AG04450 (cell line): Measurements from ENCODE around the gene TSHZ2. TPM values are rescaled to one million over a fixed set of nuclear protein-coding genes. Genes with fewer than 3 reads are reported as not detected.

ENCODE experiments used
- CTCF ChIA-PET: fragments of 300-600, 350-600 bp; formaldehyde crosslinking; extraction: SDS; loops from one replicate; lab custom pipeline; 2022; ENCODE audit warnings: antibody characterized with exemption, inconsistent platforms; lab: Charles Lee
- POLR2A ChIA-PET: fragments of 350-600 bp; formaldehyde crosslinking; extraction: SDS; loops from one replicate; lab custom pipeline; 2021; ENCODE audit warnings: antibody characterized with exemption, inconsistent platforms; lab: Yijun Ruan, JAX
- DNase-seq: peaks from one replicate; pipeline ENCODE4 v3.0.0-alpha.2; 2011; ENCODE audit warnings: low read depth, low spot score
- H3K27ac ChIP-seq: one replicate; pipeline ENCODE4 v1.5.1; 2012; ENCODE audit warnings: low read depth, low read length, control low read depth
- H3K27me3 ChIP-seq: one replicate; pipeline ENCODE4 v1.6.0; 2012; ENCODE audit warnings: low read length; ENCODE audit not compliant: control insufficient read depth, insufficient read depth
- H3K4me3 ChIP-seq: 2 replicates; pipeline ENCODE4 v1.5.1; 2011; ENCODE audit warnings: mild to moderate bottlenecking, low read depth, low read length, control low read depth
- H3K9me3 ChIP-seq: 2 replicates; pipeline ENCODE4 v1.5.1; 2012; ENCODE audit warnings: low read length; ENCODE audit not compliant: control insufficient read depth, insufficient read depth
- polyA plus RNA-seq: library from polyadenylated mRNA; depleted of rRNA; stranded (reverse); fragments of >200 nt; gene quantifications from 2 replicates; pipeline ENCODE4 v1.2.3, GENCODE V29; 2011
- TF ChIP-seq, protein P1 (sequence below): IDR thresholded peaks from 2 replicates; pipeline ENCODE4 v1.5.1; 2011; ENCODE audit warnings: low read depth, low read length, control low read depth, inconsistent platforms

TSHZ2 gene
- polyA plus RNA-seq, 1 experiment: not detected

DNA sequence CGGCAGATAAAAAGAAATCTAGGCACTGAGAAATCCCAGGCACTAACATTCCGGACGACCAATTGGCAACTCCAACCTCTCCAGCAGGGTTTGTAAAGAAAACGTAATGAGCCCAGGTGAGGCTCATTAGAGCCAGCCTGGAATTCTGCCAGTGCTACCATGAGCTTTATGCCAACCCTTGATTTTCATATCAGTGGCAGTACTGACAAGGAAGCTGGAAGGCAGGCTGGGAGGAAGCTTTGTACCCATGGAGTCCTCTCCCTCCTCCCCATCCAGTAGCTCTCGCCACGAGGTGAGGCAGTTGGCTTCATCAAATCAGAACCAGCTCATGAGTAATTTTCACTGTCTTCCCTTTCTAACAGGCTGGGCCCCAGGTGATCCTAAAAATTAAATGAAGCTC lies 371.3 kb downstream of the TSHZ2 start:
- CTCF ChIA-PET: no interaction called here
- DNase-seq: no peak
- Histone ChIP-seq H3K27me3 (no peaks in the 10 kb centered on the region), H3K4me3 (no peak overlapping the region), H3K9me3 (no peaks in the 10 kb centered on the region), H3K27ac (no peak overlapping the region)
- TF ChIP-seq, protein P1, sequence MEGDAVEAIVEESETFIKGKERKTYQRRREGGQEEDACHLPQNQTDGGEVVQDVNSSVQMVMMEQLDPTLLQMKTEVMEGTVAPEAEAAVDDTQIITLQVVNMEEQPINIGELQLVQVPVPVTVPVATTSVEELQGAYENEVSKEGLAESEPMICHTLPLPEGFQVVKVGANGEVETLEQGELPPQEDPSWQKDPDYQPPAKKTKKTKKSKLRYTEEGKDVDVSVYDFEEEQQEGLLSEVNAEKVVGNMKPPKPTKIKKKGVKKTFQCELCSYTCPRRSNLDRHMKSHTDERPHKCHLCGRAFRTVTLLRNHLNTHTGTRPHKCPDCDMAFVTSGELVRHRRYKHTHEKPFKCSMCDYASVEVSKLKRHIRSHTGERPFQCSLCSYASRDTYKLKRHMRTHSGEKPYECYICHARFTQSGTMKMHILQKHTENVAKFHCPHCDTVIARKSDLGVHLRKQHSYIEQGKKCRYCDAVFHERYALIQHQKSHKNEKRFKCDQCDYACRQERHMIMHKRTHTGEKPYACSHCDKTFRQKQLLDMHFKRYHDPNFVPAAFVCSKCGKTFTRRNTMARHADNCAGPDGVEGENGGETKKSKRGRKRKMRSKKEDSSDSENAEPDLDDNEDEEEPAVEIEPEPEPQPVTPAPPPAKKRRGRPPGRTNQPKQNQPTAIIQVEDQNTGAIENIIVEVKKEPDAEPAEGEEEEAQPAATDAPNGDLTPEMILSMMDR: no peak
- POLR2A ChIA-PET: no interaction called here

DNA sequence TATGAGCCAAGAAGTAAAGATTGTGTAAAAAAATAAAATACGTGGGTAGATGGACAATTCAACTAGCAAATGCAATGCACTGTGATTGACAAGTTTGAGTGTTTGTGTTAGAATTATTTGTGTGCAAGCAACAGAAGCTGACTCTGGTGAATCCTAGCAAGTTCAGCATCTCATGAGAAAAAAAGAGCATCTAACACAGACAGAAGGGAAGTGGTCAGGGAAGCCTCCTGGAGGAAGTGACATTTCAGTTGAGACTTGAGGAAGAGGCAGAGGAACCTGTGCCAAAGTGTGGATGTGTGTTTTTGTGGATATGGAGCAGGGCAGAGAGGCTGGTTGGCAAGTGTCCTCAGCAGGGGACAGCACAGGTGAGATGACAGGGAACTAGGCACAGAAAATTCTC lies 372.7 kb downstream of the TSHZ2 start:
- Histone ChIP-seq H3K4me3 (no peak overlapping the region), H3K27me3 (no peaks in the 10 kb centered on the region), H3K27ac (no peak overlapping the region), H3K9me3 (no peaks in the 10 kb centered on the region)
- no peak for DNase-seq
- TF ChIP-seq, protein P1: no peak
- POLR2A ChIA-PET: no interaction called here
- CTCF ChIA-PET: no interaction called here

GRCh38 chr20:53345536-53346334 lies 373.6 kb downstream of the TSHZ2 start:
- POLR2A ChIA-PET: no interaction called here
- DNase-seq: no peak
- H3K27ac ChIP-seq: no peak overlapping the region
- TF ChIP-seq, protein P1: no peak
- H3K9me3 ChIP-seq: no peaks in the 10 kb centered on the region
- CTCF ChIA-PET: no interaction called here
- H3K27me3 ChIP-seq: no peaks in the 10 kb centered on the region
- no peak overlapping the region for H3K4me3 ChIP-seq

DNA sequence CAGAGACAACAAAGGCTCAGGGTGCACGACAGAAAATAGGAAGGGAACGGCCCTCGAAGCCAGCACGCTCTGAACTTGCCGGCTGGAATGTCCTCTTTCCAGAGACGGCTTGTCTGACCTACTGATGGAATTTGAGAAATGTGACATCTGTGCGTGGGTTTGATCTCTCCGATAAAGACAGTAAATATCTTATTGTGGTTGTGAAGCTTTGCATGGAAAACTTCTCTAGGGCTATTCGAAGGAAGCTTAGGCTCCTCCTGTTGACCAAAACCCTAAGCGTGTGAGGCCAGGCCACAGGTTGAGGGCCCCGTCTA lies 374.1 kb downstream of the TSHZ2 start:
- CTCF ChIA-PET: no interaction called here
- Histone ChIP-seq H3K9me3 (no peaks in the 10 kb centered on the region), H3K27me3 (no peaks in the 10 kb centered on the region), H3K4me3 (no peak overlapping the region), H3K27ac (no peak overlapping the region)
- TF ChIP-seq, protein P1: no peak
- DNase-seq: no peak
- POLR2A ChIA-PET: no interaction called here

DNA sequence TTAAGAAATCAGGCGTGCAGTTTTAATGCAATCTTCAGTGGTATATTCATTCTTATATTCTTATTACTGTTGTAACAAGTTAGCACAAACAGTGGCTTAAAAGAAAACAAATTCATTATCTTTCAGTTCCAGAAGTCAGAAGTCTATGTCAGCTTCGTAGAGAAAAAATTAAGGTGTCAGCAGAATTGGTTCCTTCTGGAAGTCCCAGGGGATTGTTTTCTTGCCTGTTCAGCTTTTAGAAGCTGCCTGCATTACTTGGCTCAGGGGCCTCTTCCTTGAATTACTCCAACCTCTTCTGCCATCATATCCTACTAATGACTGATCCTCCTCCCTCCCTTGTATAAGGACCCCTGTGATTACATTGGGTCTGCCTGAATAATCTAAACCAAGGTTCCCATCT lies 377.6 kb downstream of the TSHZ2 start:
- H3K27ac ChIP-seq: no peak overlapping the region
- no peak for DNase-seq
- no peaks in the 10 kb centered on the region for H3K27me3 ChIP-seq
- H3K4me3 ChIP-seq: no peak overlapping the region
- no peaks in the 10 kb centered on the region for H3K9me3 ChIP-seq
- POLR2A ChIA-PET: no interaction called here
- TF ChIP-seq, protein P1: no peak
- CTCF ChIA-PET: interaction anchor here (0.7 kb wide), 1 partner anchor 9 kb away, joined by 3 read pairs; no protein-coding TSS in a partner anchor
